Spleen (tissue), 7 donors: ENCODE measurements around the gene OGG1.

Source experiments
- POLR2A ChIP-seq, 3 donors: fragments of 450-650 bp; IDR thresholded peaks; one replicate each; pipeline ENCODE4 v1.5.1; 2017; ENCODE audit warnings: antibody characterized with exemption in 3 of 3, mild to moderate bottlenecking in 1 of 3
- POLR2AphosphoS5 ChIP-seq, 3 donors: sonication (generic); formaldehyde crosslinking; IDR thresholded peaks; one replicate each; pipeline ENCODE4 v1.5.1; 2017; ENCODE audit warnings: antibody characterized with exemption in 3 of 3
- TF ChIP-seq, protein P1 (sequence below), 11 experiments: fragments of 200-600 bp in 7 of 11; fragments of 450-650 bp in 4 of 11; sonication (generic) in 4 of 11; IDR thresholded peaks in 8 of 11; conservative IDR thresholded peaks in 3 of 11; 1 replicate in 7 of 11; 2 replicates in 4 of 11; pipeline versions ENCODE4 v1.4.0 to v1.8.0; 2016 to 2021; ENCODE audit warnings: antibody characterized with exemption in 11 of 11, inconsistent platforms in 4 of 11, mild to moderate bottlenecking in 1 of 11
- donor health status: DM: no; HTN: no; CAD: no; lungs with moderate emphysema.
- donor health status: DM: no; HTN: no; CAD: no.
- donor health status: DM: no; HTN: no; CAD: no.

DNA sequence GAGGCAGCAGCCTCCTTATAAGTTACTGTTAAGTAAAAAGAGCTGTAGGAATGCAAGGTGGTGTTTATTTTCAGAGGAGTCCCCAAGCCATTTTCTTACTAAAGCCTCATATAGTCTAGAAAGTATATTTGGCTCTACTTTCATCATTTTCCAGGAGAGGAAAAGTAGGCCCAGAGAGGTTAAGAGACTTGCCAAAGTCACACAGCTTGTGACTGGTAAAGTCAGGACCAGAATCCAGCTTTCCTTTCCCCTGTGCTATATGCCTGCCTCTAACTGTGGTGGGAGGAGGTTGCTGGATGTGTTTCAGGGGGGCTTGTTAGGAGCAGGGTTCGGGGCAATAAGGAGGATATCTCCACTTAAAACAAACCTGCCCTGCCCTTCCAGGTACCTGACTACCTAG, 7.2 kb upstream of the OGG1 start:
- TF ChIP-seq, protein P1, sequence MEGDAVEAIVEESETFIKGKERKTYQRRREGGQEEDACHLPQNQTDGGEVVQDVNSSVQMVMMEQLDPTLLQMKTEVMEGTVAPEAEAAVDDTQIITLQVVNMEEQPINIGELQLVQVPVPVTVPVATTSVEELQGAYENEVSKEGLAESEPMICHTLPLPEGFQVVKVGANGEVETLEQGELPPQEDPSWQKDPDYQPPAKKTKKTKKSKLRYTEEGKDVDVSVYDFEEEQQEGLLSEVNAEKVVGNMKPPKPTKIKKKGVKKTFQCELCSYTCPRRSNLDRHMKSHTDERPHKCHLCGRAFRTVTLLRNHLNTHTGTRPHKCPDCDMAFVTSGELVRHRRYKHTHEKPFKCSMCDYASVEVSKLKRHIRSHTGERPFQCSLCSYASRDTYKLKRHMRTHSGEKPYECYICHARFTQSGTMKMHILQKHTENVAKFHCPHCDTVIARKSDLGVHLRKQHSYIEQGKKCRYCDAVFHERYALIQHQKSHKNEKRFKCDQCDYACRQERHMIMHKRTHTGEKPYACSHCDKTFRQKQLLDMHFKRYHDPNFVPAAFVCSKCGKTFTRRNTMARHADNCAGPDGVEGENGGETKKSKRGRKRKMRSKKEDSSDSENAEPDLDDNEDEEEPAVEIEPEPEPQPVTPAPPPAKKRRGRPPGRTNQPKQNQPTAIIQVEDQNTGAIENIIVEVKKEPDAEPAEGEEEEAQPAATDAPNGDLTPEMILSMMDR (IDR thresholded peaks at IDR 0.05 in 8 of 11, conservative IDR thresholded peaks at IDR 0.05 in 3 of 11) = no peak
- no peak for TF ChIP-seq POLR2A (IDR thresholded peaks at IDR 0.05)
- no peak for TF ChIP-seq POLR2AphosphoS5 (IDR thresholded peaks at IDR 0.05)
